Endodermal cell (in vitro differentiated cells): ENCODE results near the gene ANKDD1B. TPM values are rescaled to one million over a fixed set of nuclear protein-coding genes. Genes with fewer than 3 reads are reported as not detected.

Experiments used
- DNase-seq: peaks from one replicate; pipeline ENCODE4 v3.0.0-alpha.2; 2017
- H3K27ac ChIP-seq: 2 replicates; pipeline ENCODE4 v1.5.1; 2013; ENCODE audit warnings: mild to moderate bottlenecking, low read depth, low read length, moderate library complexity
- H3K27me3 ChIP-seq: 2 replicates; pipeline ENCODE4 v1.6.1; 2013; ENCODE audit warnings: mild to moderate bottlenecking, low read length, moderate library complexity; ENCODE audit not compliant: insufficient read depth, control insufficient read depth, poor library complexity, severe bottlenecking
- H3K36me3 ChIP-seq: 2 replicates; pipeline ENCODE4 v1.7.0; 2013; ENCODE audit warnings: mild to moderate bottlenecking, low read length, moderate library complexity; ENCODE audit not compliant: control insufficient read depth, insufficient read depth
- H3K4me1 ChIP-seq: one replicate; pipeline ENCODE4 v1.7.0; 2013; ENCODE audit warnings: low read length; ENCODE audit not compliant: control insufficient read depth, insufficient read depth
- H3K4me3 ChIP-seq: 2 replicates; pipeline ENCODE4 v1.5.1; 2013; ENCODE audit warnings: mild to moderate bottlenecking, low read length, moderate library complexity
- H3K9ac ChIP-seq: 2 replicates; pipeline ENCODE4 v1.6.1; 2013; ENCODE audit warnings: mild to moderate bottlenecking, low read length, moderate library complexity; ENCODE audit not compliant: poor library complexity, severe bottlenecking; ENCODE audit errors: extremely low read depth
- H3K9me3 ChIP-seq: 2 replicates; pipeline ENCODE4 v1.6.1; 2013; ENCODE audit warnings: mild to moderate bottlenecking, low read length, moderate library complexity; ENCODE audit not compliant: control insufficient read depth
- H3K27ac Mint-ChIP-seq: 2 replicates; pipeline ENCODE4 v1.8.0; 2020; ENCODE audit warnings: mixed read lengths
- H3K27me3 Mint-ChIP-seq: 2 replicates; pipeline ENCODE4 v1.8.0; 2021; ENCODE audit warnings: mild to moderate bottlenecking, mixed read lengths; ENCODE audit not compliant: insufficient read depth
- H3K36me3 Mint-ChIP-seq: 2 replicates; pipeline ENCODE4 v1.8.0; 2020; ENCODE audit warnings: low read depth, mixed read lengths
- H3K4me1 Mint-ChIP-seq: 2 replicates; pipeline ENCODE4 v1.8.0; 2020; ENCODE audit warnings: mixed read lengths
- H3K4me3 Mint-ChIP-seq: 2 replicates; pipeline ENCODE4 v1.8.0; 2020; ENCODE audit warnings: mild to moderate bottlenecking, moderate library complexity, mixed read lengths
- H3K9me3 Mint-ChIP-seq: 2 replicates; pipeline ENCODE4 v1.8.0; 2020; ENCODE audit warnings: mild to moderate bottlenecking, mixed read lengths
- CTCF ChIP-seq: fragments of 200-600 bp; sonication (generic); conservative IDR thresholded peaks from 2 replicates; pipeline ENCODE4 v1.5.0; 2021; ENCODE audit warnings: antibody characterized with exemption, mild to moderate bottlenecking
- WGBS, 2 experiments: methylation state at CpG; one replicate each; pipeline versions ENCODE4 v1.1.5 to v1.1.7; 2013; ENCODE audit warnings: missing lambda C conversion rate in 2 of 2, mixed read lengths in 1 of 2; ENCODE audit not compliant: insufficient coverage in 1 of 2, insufficient read length in 1 of 2; 5-methylcytosine and 5-hydroxymethylcytosine counted together
- total RNA-seq, 2 donors: library from RNA; stranded (reverse); fragmentation: NEBNext Ultra II Directional in 1 of 2; extraction: Animal tissue kit (Norgen Biotek cat#: 25700) in 1 of 2; gene quantifications; 2 replicates in 1 of 2; 3 replicates in 1 of 2; pipeline ENCODE4 v1.2.1, GENCODE V29; 2021

Gene ANKDD1B
- total RNA-seq, 2 donors from 2014 or later: 4.6 to 8.6 TPM

GRCh38 chr5:75671506-75671905, 60.3 kb downstream of the ANKDD1B start:
- no peak overlapping the region for H3K27ac Mint-ChIP-seq
- WGBS, 2 experiments: 69% methylated on average over 2 of the region's 2 CpGs; no CpG with 5 or more reads in 1 of the 2 experiments
- H3K27me3 ChIP-seq: no peaks in the 10 kb centered on the region
- H3K4me1 Mint-ChIP-seq: peaks cover 35% of the 10 kb centered on the region
- H3K36me3 Mint-ChIP-seq: peaks cover 16% of the 10 kb centered on the region
- no peak for TF ChIP-seq CTCF
- no peak for DNase-seq
- H3K9me3 Mint-ChIP-seq: no peaks in the 10 kb centered on the region
- no peak overlapping the region for H3K4me3 ChIP-seq
- no peak overlapping the region for H3K27ac ChIP-seq
- H3K27me3 Mint-ChIP-seq: no peaks in the 10 kb centered on the region
- peaks cover 18% of the 10 kb centered on the region for H3K4me1 ChIP-seq
- H3K4me3 Mint-ChIP-seq: no peak overlapping the region
- peaks cover 8% of the 10 kb centered on the region for H3K36me3 ChIP-seq
- H3K9me3 ChIP-seq: no peaks in the 10 kb centered on the region
- H3K9ac ChIP-seq: no peak overlapping the region

GRCh38 chr5:75672616-75673015, 61.4 kb downstream of the ANKDD1B start:
- H3K9me3 ChIP-seq: no peaks in the 10 kb centered on the region
- H3K27me3 Mint-ChIP-seq: no peaks in the 10 kb centered on the region
- no peak overlapping the region for H3K4me3 ChIP-seq
- TF ChIP-seq CTCF: no peak
- 89 to 100% methylated on average over 2 to 3 of the region's 3 CpGs for WGBS, 2 experiments
- peaks cover 25% of the 10 kb centered on the region for H3K4me1 Mint-ChIP-seq
- H3K27ac ChIP-seq: no peak overlapping the region
- no peak overlapping the region for H3K27ac Mint-ChIP-seq
- H3K36me3 Mint-ChIP-seq: peaks cover 14% of the 10 kb centered on the region
- peaks cover 13% of the 10 kb centered on the region for H3K36me3 ChIP-seq
- no peaks in the 10 kb centered on the region for H3K27me3 ChIP-seq
- H3K4me3 Mint-ChIP-seq: no peak overlapping the region
- no peaks in the 10 kb centered on the region for H3K9me3 Mint-ChIP-seq
- H3K4me1 ChIP-seq: peaks cover 12% of the 10 kb centered on the region
- DNase-seq: no peak
- H3K9ac ChIP-seq: no peak overlapping the region

GRCh38 chr5:75675783-75676182, 64.5 kb downstream of the ANKDD1B start:
- 94 to 100% methylated on average over 1 of the region's 1 CpG for WGBS, 2 experiments
- H3K9me3 ChIP-seq: no peaks in the 10 kb centered on the region

More at GRCh38 chr5:75675783-75676182, 64.5 kb downstream of the ANKDD1B start:
- H3K4me3 Mint-ChIP-seq: no peak overlapping the region
- TF ChIP-seq CTCF: no peak
- no peaks in the 10 kb centered on the region for H3K27me3 Mint-ChIP-seq
- peaks cover 5% of the 10 kb centered on the region for H3K4me1 Mint-ChIP-seq
- Histone ChIP-seq H3K4me3 (no peak overlapping the region), H3K4me1 (no peaks in the 10 kb centered on the region), H3K27me3 (no peaks in the 10 kb centered on the region), H3K27ac (no peak overlapping the region), H3K9ac (no peak overlapping the region), H3K36me3 (peaks cover 13% of the 10 kb centered on the region)
- DNase-seq: no peak
- no peak overlapping the region for H3K27ac Mint-ChIP-seq
- no peaks in the 10 kb centered on the region for H3K9me3 Mint-ChIP-seq
- peaks cover 14% of the 10 kb centered on the region for H3K36me3 Mint-ChIP-seq
